GM12878 (cell line): ENCODE measurements around the gene RINT1. TPM values are rescaled to one million over a fixed set of nuclear protein-coding genes. Genes with fewer than 3 reads are reported as not detected.

ENCODE experiments used
- ATAC-seq: fragments of 200-7000 bp; cut with Tn5 transposase; 3 replicates; pipeline ENCODE4 v1.9.1; 2020; ENCODE audit warnings: mild to moderate bottlenecking, moderate library complexity
- BruUV-seq: library from RNA; stranded (reverse); fragments of 400-500 nt; replicated peaks from 2 replicates; lab custom pipeline; 2021; lab: Mats Ljungman, UMichigan
- CTCF ChIA-PET: fragments of 300-600 bp; sonication (Branson Sonifier 250); formaldehyde crosslinking; extraction: SDS; loops from one replicate; lab custom pipeline; 2021; ENCODE audit warnings: inconsistent platforms; lab: Yijun Ruan, JAX
- POLR2A ChIA-PET: fragments of 350-600 bp; formaldehyde crosslinking; extraction: SDS; loops from one replicate; lab custom pipeline; 2021; ENCODE audit warnings: inconsistent platforms; lab: Charles Lee
- RAD21 ChIA-PET: fragments of 300-600 bp; sonication (Branson Sonifier 250); formaldehyde crosslinking; loops from one replicate; lab custom pipeline; 2023; ENCODE audit warnings: antibody characterized with exemption; ENCODE audit not compliant: unreplicated experiment; lab: Charles Lee
- SMC1A ChIA-PET: fragments of 300-600 bp; sonication (Branson Sonifier 250); formaldehyde crosslinking; loops from one replicate; lab custom pipeline; 2023; ENCODE audit not compliant: unreplicated experiment, uncharacterized antibody; lab: Charles Lee
- DNase-seq: peaks from one replicate; pipeline ENCODE4 v3.0.0-alpha.2; 2011; ENCODE audit warnings: low read depth, low spot score
- FAIRE-seq: peaks from 3 replicates; lab custom pipeline; 2011; peaks lifted over from hg19 to GRCh38; lab: Jason Lieb, UNC
- H2AFZ ChIP-seq: 2 replicates; pipeline ENCODE4 v1.6.0; 2011; ENCODE audit warnings: low read depth, low read length, control low read depth; ENCODE audit not compliant: control insufficient read depth
- H3K27ac ChIP-seq: 2 replicates; pipeline ENCODE4 v1.5.1; 2011; ENCODE audit warnings: control low read depth; ENCODE audit not compliant: control insufficient read depth, insufficient read depth
- H3K27me3 ChIP-seq, 2 experiments: replicated peaks in 1 of 2; 2 replicates each; pipeline versions ENCODE4 v1.6.0 to v1.6.1; 2011; ENCODE audit warnings: low read length in 1 of 2; ENCODE audit not compliant: control insufficient read depth in 2 of 2, insufficient read depth in 2 of 2
- H3K36me3 ChIP-seq, 2 experiments: 2 replicates each; pipeline ENCODE4 v1.5.1; 2011; ENCODE audit warnings: low read length in 1 of 2; ENCODE audit not compliant: control insufficient read depth in 2 of 2, insufficient read depth in 2 of 2
- H3K4me1 ChIP-seq: 2 replicates; pipeline ENCODE4 v1.6.1; 2011; ENCODE audit warnings: mild to moderate bottlenecking, low read length, moderate library complexity, mixed read lengths; ENCODE audit not compliant: control insufficient read depth, insufficient read depth
- H3K4me2 ChIP-seq: 2 replicates; pipeline ENCODE4 v1.6.0; 2011; ENCODE audit warnings: control low read depth; ENCODE audit not compliant: control insufficient read depth, insufficient read depth
- H3K4me3 ChIP-seq: fragments of 200-600 bp; sonication (generic); 2 replicates; pipeline ENCODE4 v1.5.1; 2016
- H3K79me2 ChIP-seq: 2 replicates; pipeline ENCODE4 v1.6.0; 2011; ENCODE audit warnings: low read length; ENCODE audit not compliant: control insufficient read depth, insufficient read depth
- H3K9ac ChIP-seq: 2 replicates; pipeline ENCODE4 v1.8.0; 2011; ENCODE audit warnings: low read length, control low read depth, mixed read lengths; ENCODE audit not compliant: control insufficient read depth, insufficient read depth
- H3K9me3 ChIP-seq: replicated peaks from 3 replicates; pipeline ENCODE4 v1.5.1; 2011; ENCODE audit warnings: mild to moderate bottlenecking, low read length; ENCODE audit not compliant: control insufficient read depth, insufficient read depth
- H4K20me1 ChIP-seq: 2 replicates; pipeline ENCODE4 v1.6.0; 2011; ENCODE audit not compliant: control insufficient read depth, insufficient read depth
- BACH1 ChIP-seq: fragments of 450-650 bp; IDR thresholded peaks from 2 replicates; pipeline ENCODE4 v1.6.1; 2017; ENCODE audit warnings: mild to moderate bottlenecking, borderline replicate concordance
- BHLHE40 ChIP-seq, 2 experiments: fragments of 450-650 bp in 1 of 2; IDR thresholded peaks; 2 replicates each; pipeline ENCODE4 v1.6.1; 2011 to 2017; ENCODE audit warnings: low read depth in 2 of 2, borderline replicate concordance in 1 of 2, improper control_type of control experiment in 1 of 2, low read length in 1 of 2, mild to moderate bottlenecking in 1 of 2
- BRCA1 ChIP-seq: IDR thresholded peaks from 2 replicates; pipeline ENCODE4 v1.6.1; 2011; ENCODE audit warnings: low read depth, low read length, improper control_type of control experiment
- SMAD5 ChIP-seq: IDR thresholded peaks from 2 replicates; pipeline ENCODE4 v1.6.1; 2016; ENCODE audit warnings: antibody characterized with exemption, low read depth
- STAT3 ChIP-seq: IDR thresholded peaks from 2 replicates; pipeline ENCODE4 v1.6.1; 2011; ENCODE audit warnings: low read depth, low read length, improper control_type of control experiment
- SUPT20H ChIP-seq: IDR thresholded peaks from 2 replicates; pipeline ENCODE4 v1.6.1; 2011; ENCODE audit warnings: low read depth, mild to moderate bottlenecking, low read length, moderate library complexity, borderline replicate concordance; ENCODE audit not compliant: control insufficient read depth
- ZNF622 ChIP-seq: fragments of 450-650 bp; IDR thresholded peaks from 2 replicates; pipeline ENCODE4 v1.6.1; 2017; ENCODE audit warnings: mild to moderate bottlenecking, inconsistent platforms
- WGBS: methylation state at CpG from one replicate; pipeline ENCODE4 v1.1.6; 2016; ENCODE audit warnings: low lambda C conversion rate; ENCODE audit not compliant: insufficient replicate concordance, insufficient coverage; ENCODE audit errors: missing lambda C conversion rate; 5-methylcytosine and 5-hydroxymethylcytosine counted together
- in situ Hi-C: fragments of 300-500 bp; cut with MboI; formaldehyde crosslinking; loops from 9 replicates; pipeline ENCODE4 v1.14.3; 2018; ENCODE audit warnings: mixed read lengths
- intact Hi-C: fragments of 100-400 bp; cut with micrococcal nuclease; formaldehyde crosslinking; loops from one replicate; pipeline ENCODE4 v1.14.2; 2022; ENCODE audit not compliant: unreplicated experiment
- polyA plus RNA-seq, 11 experiments: library from polyadenylated mRNA; depleted of rRNA in 4 of 11; unstranded in 6 of 11; stranded (reverse) in 5 of 11; fragments of >200 nt; fragmentation: Nextera tagmentation in 4 of 11; fragmentation: Illumina TruSeq in 1 of 11; extraction: Ambion mirVana in 4 of 11; extraction: Trizol in 1 of 11; gene quantifications; 1 replicate in 1 of 11; 2 replicates in 10 of 11; pipeline versions ENCODE4 v1.2.1 to v1.2.3, GENCODE V29; 2011 to 2016; ENCODE audit warnings: inconsistent platforms in 2 of 11, missing spikeins in 2 of 11, low read depth in 1 of 11
- total RNA-seq, 4 experiments: library from RNA; depleted of rRNA in 3 of 4; stranded (reverse); fragments of >200 nt in 3 of 4; fragmentation: Illumina TruSeq in 1 of 4; extraction: Trizol in 1 of 4; gene quantifications; 2 replicates each; pipeline versions ENCODE4 v1.2.1 to v1.2.3, GENCODE V29; 2013 to 2021
- TF ChIP-seq, protein P1 (sequence below): fragments of 150-350 bp; IDR thresholded peaks from 2 replicates; pipeline ENCODE4 v1.6.1; 2016; ENCODE audit warnings: low read depth, low read length

RINT1 gene
- total and polyA plus RNA-seq, 10 of the 15 experiments (the other 5 are each of a cell fraction or from before 2014, with no cell fraction given), result 6.7 to 32.3 (median 17.3) TPM

DNA sequence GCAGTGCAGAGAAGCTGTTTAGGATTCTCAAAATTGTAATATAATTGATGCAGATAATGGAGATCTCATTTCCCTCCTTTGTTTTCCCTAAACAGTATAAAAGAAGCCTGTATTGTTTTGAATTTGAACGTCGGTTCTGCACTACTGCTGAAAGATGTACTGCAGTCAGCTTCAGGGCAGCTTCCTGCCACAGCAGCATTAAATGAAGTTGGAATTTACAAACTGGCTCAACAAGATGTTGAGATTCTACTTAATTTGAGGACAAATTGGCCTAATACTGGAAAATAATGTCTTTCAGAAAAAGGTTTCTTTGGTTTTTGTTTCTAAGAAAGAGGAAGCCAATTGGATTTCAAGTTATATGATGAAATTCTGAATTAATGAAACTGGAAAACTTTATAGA lies 35.0 kb downstream of the RINT1 start:
- ChIA-PET SMC1A (interaction anchor here (0.6 to 1.4 kb wide), 2 partner anchors 9 to 71 kb away, joined by 3 to 9 read pairs; no protein-coding TSS in a partner anchor), RAD21 (no interaction called here), CTCF (interaction anchor here (0.6 kb wide), 2 partner anchors 22 to 973 kb away, joined by 3 to 4 read pairs; no protein-coding TSS in a partner anchor), POLR2A (no interaction called here)
- in situ Hi-C loops (no loop called here), intact Hi-C loops (no loop called here)
- Histone ChIP-seq H4K20me1 (no peaks in the 10 kb centered on the region), H3K9ac (no peak overlapping the region), H3K27me3 (no peaks in the 10 kb centered on the region), H3K4me2 (no peak overlapping the region), H3K9me3 (no peaks in the 10 kb centered on the region), H3K4me3 (no peak overlapping the region), H3K36me3 (peaks cover 2 to 24% of the 10 kb centered on the region in 2 experiments; a peak in 2 of 4 replicates), H2AFZ (no peak overlapping the region), H3K79me2 (no peaks in the 10 kb centered on the region), H3K27ac (no peak overlapping the region), H3K4me1 (no peaks in the 10 kb centered on the region)
- ATAC-seq (no peak), FAIRE-seq (no peak), DNase-seq (no peak)
- BruUV-seq, result no TSS peak
- WGBS, result 95% methylated on average over 2 of the region's 2 CpGs
- TF ChIP-seq BHLHE40 (IDR thresholded peaks at IDR 0.05; ENCODE audit: borderline replicate concordance in 1 of 2, low read depth in 2 of 2, low read length in 1 of 2), result no peak
- TF ChIP-seq, protein P1, sequence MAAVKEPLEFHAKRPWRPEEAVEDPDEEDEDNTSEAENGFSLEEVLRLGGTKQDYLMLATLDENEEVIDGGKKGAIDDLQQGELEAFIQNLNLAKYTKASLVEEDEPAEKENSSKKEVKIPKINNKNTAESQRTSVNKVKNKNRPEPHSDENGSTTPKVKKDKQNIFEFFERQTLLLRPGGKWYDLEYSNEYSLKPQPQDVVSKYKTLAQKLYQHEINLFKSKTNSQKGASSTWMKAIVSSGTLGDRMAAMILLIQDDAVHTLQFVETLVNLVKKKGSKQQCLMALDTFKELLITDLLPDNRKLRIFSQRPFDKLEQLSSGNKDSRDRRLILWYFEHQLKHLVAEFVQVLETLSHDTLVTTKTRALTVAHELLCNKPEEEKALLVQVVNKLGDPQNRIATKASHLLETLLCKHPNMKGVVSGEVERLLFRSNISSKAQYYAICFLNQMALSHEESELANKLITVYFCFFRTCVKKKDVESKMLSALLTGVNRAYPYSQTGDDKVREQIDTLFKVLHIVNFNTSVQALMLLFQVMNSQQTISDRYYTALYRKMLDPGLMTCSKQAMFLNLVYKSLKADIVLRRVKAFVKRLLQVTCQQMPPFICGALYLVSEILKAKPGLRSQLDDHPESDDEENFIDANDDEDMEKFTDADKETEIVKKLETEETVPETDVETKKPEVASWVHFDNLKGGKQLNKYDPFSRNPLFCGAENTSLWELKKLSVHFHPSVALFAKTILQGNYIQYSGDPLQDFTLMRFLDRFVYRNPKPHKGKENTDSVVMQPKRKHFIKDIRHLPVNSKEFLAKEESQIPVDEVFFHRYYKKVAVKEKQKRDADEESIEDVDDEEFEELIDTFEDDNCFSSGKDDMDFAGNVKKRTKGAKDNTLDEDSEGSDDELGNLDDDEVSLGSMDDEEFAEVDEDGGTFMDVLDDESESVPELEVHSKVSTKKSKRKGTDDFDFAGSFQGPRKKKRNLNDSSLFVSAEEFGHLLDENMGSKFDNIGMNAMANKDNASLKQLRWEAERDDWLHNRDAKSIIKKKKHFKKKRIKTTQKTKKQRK, result no peak
- TF ChIP-seq BACH1, result no peak
- TF ChIP-seq BRCA1, result no peak
- TF ChIP-seq SUPT20H, result no peak
- no peak for TF ChIP-seq ZNF622
- no peak for TF ChIP-seq SMAD5
- TF ChIP-seq STAT3, result no peak
